Astrocyte (in vitro differentiated cells and primary cell): ENCODE measurements around the gene EXOSC1. TPM values are rescaled to one million over a fixed set of nuclear protein-coding genes. Genes with fewer than 3 reads are reported as not detected.

ENCODE experiments used
- DNase-seq: peaks from one replicate; pipeline ENCODE4 v3.0.0-alpha.2; 2010; ENCODE audit warnings: low read depth
- FAIRE-seq: peaks from 2 replicates; lab custom pipeline; 2011; peaks lifted over from hg19 to GRCh38; lab: Jason Lieb, UNC
- H2AFZ ChIP-seq: 2 replicates; pipeline ENCODE4 v1.6.0; 2012; ENCODE audit warnings: low read depth, low read length, inconsistent platforms
- H3K27ac ChIP-seq: 2 replicates; pipeline ENCODE4 v1.5.1; 2011; ENCODE audit warnings: low read depth, low read length, inconsistent platforms
- H3K27me3 ChIP-seq: 2 replicates; pipeline ENCODE4 v1.6.0; 2011; ENCODE audit warnings: low read length, inconsistent platforms; ENCODE audit not compliant: insufficient read depth
- H3K36me3 ChIP-seq: 2 replicates; pipeline ENCODE4 v1.5.1; 2011; ENCODE audit warnings: low read length, inconsistent platforms; ENCODE audit not compliant: insufficient read depth
- H3K4me1 ChIP-seq: 2 replicates; pipeline ENCODE4 v1.5.1; 2011; ENCODE audit warnings: low read length, inconsistent platforms; ENCODE audit not compliant: insufficient read depth
- H3K4me2 ChIP-seq: 2 replicates; pipeline ENCODE4 v1.6.0; 2012; ENCODE audit warnings: low read length, inconsistent platforms
- H3K4me3 ChIP-seq: 2 replicates; pipeline ENCODE4 v1.5.1; 2011; ENCODE audit warnings: low read depth, mild to moderate bottlenecking, low read length, inconsistent platforms; ENCODE audit not compliant: insufficient read depth
- H3K79me2 ChIP-seq: 2 replicates; pipeline ENCODE4 v1.6.0; 2012; ENCODE audit warnings: mild to moderate bottlenecking, low read length, inconsistent platforms; ENCODE audit not compliant: insufficient read depth
- H3K9ac ChIP-seq: 2 replicates; pipeline ENCODE4 v1.6.0; 2012; ENCODE audit warnings: mild to moderate bottlenecking, low read length, inconsistent platforms
- H3K9me3 ChIP-seq: 2 replicates; pipeline ENCODE4 v1.5.1; 2012; ENCODE audit warnings: low read depth, mild to moderate bottlenecking, low read length, inconsistent platforms; ENCODE audit not compliant: insufficient read depth
- H4K20me1 ChIP-seq: 2 replicates; pipeline ENCODE4 v1.6.0; 2012; ENCODE audit warnings: low read length, inconsistent platforms; ENCODE audit not compliant: insufficient read depth
- H3K27ac Mint-ChIP-seq: one replicate; pipeline ENCODE4 v1.8.0; 2021; ENCODE audit warnings: mild to moderate bottlenecking, mixed read lengths; ENCODE audit not compliant: unreplicated experiment
- H3K27me3 Mint-ChIP-seq: one replicate; pipeline ENCODE4 v1.8.0; 2021; ENCODE audit warnings: low read depth, mixed read lengths; ENCODE audit not compliant: unreplicated experiment
- H3K36me3 Mint-ChIP-seq: one replicate; pipeline ENCODE4 v1.8.0; 2021; ENCODE audit warnings: low read depth, mixed read lengths; ENCODE audit not compliant: unreplicated experiment
- H3K4me1 Mint-ChIP-seq: one replicate; pipeline ENCODE4 v1.8.0; 2021; ENCODE audit warnings: low read depth, mixed read lengths; ENCODE audit not compliant: unreplicated experiment
- H3K4me3 Mint-ChIP-seq: one replicate; pipeline ENCODE4 v1.8.0; 2021; ENCODE audit warnings: mild to moderate bottlenecking, moderate library complexity, mixed read lengths; ENCODE audit not compliant: unreplicated experiment
- H3K9me3 Mint-ChIP-seq: one replicate; pipeline ENCODE4 v1.8.0; 2021; ENCODE audit warnings: mild to moderate bottlenecking, mixed read lengths; ENCODE audit not compliant: unreplicated experiment
- EZH2 ChIP-seq: IDR thresholded peaks from 2 replicates; pipeline ENCODE4 v1.6.1; 2012; ENCODE audit warnings: mild to moderate bottlenecking, low read length, inconsistent platforms; ENCODE audit not compliant: insufficient read depth
- total RNA-seq: library from RNA; stranded (reverse); gene quantifications from 2 replicates; pipeline ENCODE4 v1.2.1, GENCODE V29; 2021
- TF ChIP-seq, protein P1 (sequence below): IDR thresholded peaks from 2 replicates; pipeline ENCODE4 v1.5.1; 2011; ENCODE audit warnings: low read depth, mild to moderate bottlenecking, inconsistent platforms, low read length, moderate library complexity; ENCODE audit not compliant: insufficient read depth

The EXOSC1 gene
- total RNA-seq, 1 donor from 2014 or later: 37.9 TPM

DNA sequence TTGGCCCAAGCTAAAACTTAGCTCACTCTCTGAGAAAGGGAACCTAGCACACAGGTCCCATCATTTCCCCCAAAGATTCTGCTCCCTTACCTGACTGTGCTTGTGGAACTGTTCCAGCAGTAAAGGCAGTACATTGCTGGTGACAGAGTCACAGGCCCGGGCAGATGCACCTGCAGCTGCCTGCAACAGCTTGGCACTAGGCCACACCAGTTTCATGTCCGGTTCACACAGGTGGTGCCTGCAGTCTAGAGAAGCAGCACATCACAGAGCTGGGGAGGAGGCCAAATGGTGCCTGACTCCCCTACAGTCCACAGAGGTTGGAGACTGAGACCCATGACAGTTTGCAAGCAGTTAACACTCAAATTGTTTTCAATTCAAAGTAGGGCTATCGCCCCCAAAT, 22.4 kb upstream of the EXOSC1 start:
- no peaks in the 10 kb centered on the region for H3K9me3 ChIP-seq
- no peaks in the 10 kb centered on the region for H3K27me3 Mint-ChIP-seq
- no peak overlapping the region for H2AFZ ChIP-seq
- H3K79me2 ChIP-seq: no peaks in the 10 kb centered on the region
- no peak overlapping the region for H3K4me3 ChIP-seq
- peaks cover 6% of the 10 kb centered on the region for H3K4me1 Mint-ChIP-seq
- H3K9ac ChIP-seq: no peak overlapping the region
- no peak overlapping the region for H3K27ac Mint-ChIP-seq
- H4K20me1 ChIP-seq: peaks cover 13% of the 10 kb centered on the region
- no peaks in the 10 kb centered on the region for H3K9me3 Mint-ChIP-seq
- DNase-seq (no peak), FAIRE-seq (no peak)
- no peak overlapping the region for H3K27ac ChIP-seq
- H3K27me3 ChIP-seq: no peaks in the 10 kb centered on the region
- H3K36me3 ChIP-seq: peaks cover 64% of the 10 kb centered on the region
- H3K36me3 Mint-ChIP-seq: peaks cover 19% of the 10 kb centered on the region
- TF ChIP-seq, protein P1, sequence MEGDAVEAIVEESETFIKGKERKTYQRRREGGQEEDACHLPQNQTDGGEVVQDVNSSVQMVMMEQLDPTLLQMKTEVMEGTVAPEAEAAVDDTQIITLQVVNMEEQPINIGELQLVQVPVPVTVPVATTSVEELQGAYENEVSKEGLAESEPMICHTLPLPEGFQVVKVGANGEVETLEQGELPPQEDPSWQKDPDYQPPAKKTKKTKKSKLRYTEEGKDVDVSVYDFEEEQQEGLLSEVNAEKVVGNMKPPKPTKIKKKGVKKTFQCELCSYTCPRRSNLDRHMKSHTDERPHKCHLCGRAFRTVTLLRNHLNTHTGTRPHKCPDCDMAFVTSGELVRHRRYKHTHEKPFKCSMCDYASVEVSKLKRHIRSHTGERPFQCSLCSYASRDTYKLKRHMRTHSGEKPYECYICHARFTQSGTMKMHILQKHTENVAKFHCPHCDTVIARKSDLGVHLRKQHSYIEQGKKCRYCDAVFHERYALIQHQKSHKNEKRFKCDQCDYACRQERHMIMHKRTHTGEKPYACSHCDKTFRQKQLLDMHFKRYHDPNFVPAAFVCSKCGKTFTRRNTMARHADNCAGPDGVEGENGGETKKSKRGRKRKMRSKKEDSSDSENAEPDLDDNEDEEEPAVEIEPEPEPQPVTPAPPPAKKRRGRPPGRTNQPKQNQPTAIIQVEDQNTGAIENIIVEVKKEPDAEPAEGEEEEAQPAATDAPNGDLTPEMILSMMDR: no peak
- TF ChIP-seq EZH2: no peak
- no peak overlapping the region for H3K4me3 Mint-ChIP-seq
- H3K4me1 ChIP-seq: peaks cover 5% of the 10 kb centered on the region
- no peak overlapping the region for H3K4me2 ChIP-seq

DNA sequence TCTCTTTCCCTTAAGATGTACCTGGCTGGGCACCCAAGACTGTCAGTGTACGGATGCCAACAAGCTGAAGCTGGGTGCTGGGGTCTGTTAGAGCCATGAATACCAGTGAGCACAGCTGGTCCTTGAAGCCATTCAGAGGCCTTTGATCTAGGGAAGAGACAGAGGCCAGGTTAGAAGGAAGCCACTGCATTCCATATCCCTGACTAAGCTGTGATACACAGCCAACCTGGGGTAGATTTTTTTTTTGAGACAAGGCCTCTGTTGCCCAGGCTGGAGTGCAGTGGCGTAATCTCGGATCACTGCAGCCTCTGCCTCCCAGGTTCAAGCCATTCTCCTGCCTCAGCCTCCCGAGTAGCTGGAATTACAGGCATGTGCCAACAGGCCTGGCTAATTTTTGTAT, 20.9 kb upstream of the EXOSC1 start:
- Histone ChIP-seq H4K20me1 (peaks cover 18% of the 10 kb centered on the region), H3K4me2 (no peak overlapping the region), H2AFZ (no peak overlapping the region), H3K4me1 (peaks cover 5% of the 10 kb centered on the region), H3K9ac (no peak overlapping the region), H3K27ac (no peak overlapping the region), H3K79me2 (no peaks in the 10 kb centered on the region), H3K4me3 (no peak overlapping the region), H3K9me3 (no peaks in the 10 kb centered on the region), H3K27me3 (no peaks in the 10 kb centered on the region), H3K36me3 (peaks cover 73% of the 10 kb centered on the region)
- H3K27ac Mint-ChIP-seq: peak overlapping the region; percentile 63
- H3K27me3 Mint-ChIP-seq: no peaks in the 10 kb centered on the region
- no peak overlapping the region for H3K4me3 Mint-ChIP-seq
- FAIRE-seq: no peak
- peak; percentile 46 for DNase-seq
- H3K9me3 Mint-ChIP-seq: no peaks in the 10 kb centered on the region
- H3K36me3 Mint-ChIP-seq: peaks cover 18% of the 10 kb centered on the region
- peaks cover 6% of the 10 kb centered on the region for H3K4me1 Mint-ChIP-seq
- TF ChIP-seq EZH2: no peak
- TF ChIP-seq, protein P1: no peak

DNA sequence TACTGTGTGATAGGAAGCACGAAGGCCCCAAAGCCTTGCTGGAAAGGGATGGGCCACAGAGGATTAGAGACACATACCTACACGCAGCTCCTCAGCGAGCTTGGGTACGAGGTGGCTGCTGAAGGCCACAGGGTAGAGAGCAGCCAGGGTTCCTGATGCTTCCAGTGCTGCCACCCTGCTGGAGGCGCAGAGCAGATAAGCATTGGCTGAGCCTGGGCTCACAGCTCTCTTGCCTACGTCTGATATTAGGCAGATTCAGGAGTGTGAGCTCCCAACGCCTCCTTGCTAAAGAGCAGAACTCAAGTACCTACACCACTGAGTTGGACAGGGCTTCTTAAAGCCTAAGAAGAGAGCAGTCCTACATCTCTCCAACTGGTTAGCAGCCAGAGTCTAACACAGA, 20.2 kb upstream of the EXOSC1 start:
- no peak overlapping the region for H3K27ac Mint-ChIP-seq
- peaks cover 6% of the 10 kb centered on the region for H3K4me1 Mint-ChIP-seq
- H3K27me3 ChIP-seq: no peaks in the 10 kb centered on the region
- H3K4me2 ChIP-seq: no peak overlapping the region
- TF ChIP-seq EZH2: no peak
- TF ChIP-seq, protein P1: no peak
- no peak overlapping the region for H3K9ac ChIP-seq
- no peaks in the 10 kb centered on the region for H3K79me2 ChIP-seq
- H3K27ac ChIP-seq: no peak overlapping the region
- H3K36me3 Mint-ChIP-seq: peaks cover 16% of the 10 kb centered on the region
- H2AFZ ChIP-seq: no peak overlapping the region
- peaks cover 80% of the 10 kb centered on the region for H3K36me3 ChIP-seq
- FAIRE-seq (no peak), DNase-seq (no peak)
- no peaks in the 10 kb centered on the region for H3K9me3 ChIP-seq
- H3K9me3 Mint-ChIP-seq: no peaks in the 10 kb centered on the region
- no peak overlapping the region for H3K4me3 Mint-ChIP-seq
- no peaks in the 10 kb centered on the region for H3K27me3 Mint-ChIP-seq
- no peak overlapping the region for H3K4me3 ChIP-seq
- H4K20me1 ChIP-seq: peaks cover 18% of the 10 kb centered on the region
- H3K4me1 ChIP-seq: peaks cover 5% of the 10 kb centered on the region
